Measurements from ENCODE around the gene ATP6V0B.

DNA sequence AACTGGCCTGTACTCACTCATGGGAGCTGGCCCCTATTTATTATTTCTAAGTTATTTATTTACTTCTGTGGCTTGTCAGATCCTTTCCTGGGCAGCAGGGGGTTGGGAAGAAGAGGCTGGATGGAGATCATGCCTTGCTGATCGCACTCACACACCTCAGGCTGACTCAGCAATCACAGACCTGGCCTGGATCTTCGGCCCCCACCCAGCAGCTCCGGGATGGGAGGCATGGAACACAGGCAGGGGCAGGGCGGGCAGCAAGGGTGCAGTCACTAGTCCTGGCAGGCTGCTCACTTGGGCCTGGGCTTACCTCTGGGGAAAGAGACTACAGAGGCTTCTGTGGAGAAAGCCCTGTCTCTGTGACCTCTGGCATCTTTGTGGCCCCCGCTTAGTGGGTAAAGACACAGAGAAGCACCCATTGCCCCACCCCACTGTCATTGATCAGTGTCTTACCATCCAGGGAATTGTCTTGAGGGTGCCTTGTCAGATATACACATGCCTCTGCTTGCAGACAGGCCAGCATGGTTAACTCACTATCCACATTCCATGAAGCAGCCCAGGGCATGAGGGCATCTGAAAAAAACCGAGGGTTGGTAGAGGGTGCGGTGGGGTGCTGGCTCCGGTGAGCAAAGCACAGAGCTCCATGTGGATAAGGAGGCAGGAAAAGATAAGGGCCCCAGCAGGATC lies 37.4 kb upstream of the ATP6V0B start:
- TF ChIP-seq, protein P1, sequence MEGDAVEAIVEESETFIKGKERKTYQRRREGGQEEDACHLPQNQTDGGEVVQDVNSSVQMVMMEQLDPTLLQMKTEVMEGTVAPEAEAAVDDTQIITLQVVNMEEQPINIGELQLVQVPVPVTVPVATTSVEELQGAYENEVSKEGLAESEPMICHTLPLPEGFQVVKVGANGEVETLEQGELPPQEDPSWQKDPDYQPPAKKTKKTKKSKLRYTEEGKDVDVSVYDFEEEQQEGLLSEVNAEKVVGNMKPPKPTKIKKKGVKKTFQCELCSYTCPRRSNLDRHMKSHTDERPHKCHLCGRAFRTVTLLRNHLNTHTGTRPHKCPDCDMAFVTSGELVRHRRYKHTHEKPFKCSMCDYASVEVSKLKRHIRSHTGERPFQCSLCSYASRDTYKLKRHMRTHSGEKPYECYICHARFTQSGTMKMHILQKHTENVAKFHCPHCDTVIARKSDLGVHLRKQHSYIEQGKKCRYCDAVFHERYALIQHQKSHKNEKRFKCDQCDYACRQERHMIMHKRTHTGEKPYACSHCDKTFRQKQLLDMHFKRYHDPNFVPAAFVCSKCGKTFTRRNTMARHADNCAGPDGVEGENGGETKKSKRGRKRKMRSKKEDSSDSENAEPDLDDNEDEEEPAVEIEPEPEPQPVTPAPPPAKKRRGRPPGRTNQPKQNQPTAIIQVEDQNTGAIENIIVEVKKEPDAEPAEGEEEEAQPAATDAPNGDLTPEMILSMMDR (conservative IDR thresholded peaks at IDR 0.05), result no peak
- TF ChIP-seq ZFX (IDR thresholded peaks at IDR 0.05), result no peak

All from C4-2B (cell line).